ENCODE measurements around the gene KLHL29.

- no peak for TF ChIP-seq EZH2phosphoT487 (IDR thresholded peaks at IDR 0.05; ENCODE audit: borderline replicate concordance, low read depth)
- TF ChIP-seq REST (IDR thresholded peaks at IDR 0.05; ENCODE audit: low read depth, low read length) = no peak
These were observed 165.0 kb downstream of the KLHL29 start for GRCh38 chr2:23549821-23550530.

Data from SK-N-SH (cell line).